GM12878 (cell line): ENCODE results near the gene STXBP1.

Experiments used
- ELK1 ChIP-seq: IDR thresholded peaks from 2 replicates; pipeline ENCODE4 v1.6.1; 2012; ENCODE audit warnings: low read depth, low read length, improper control_type of control experiment
- JUNB ChIP-seq: IDR thresholded peaks from 2 replicates; pipeline ENCODE4 v1.6.1; 2016; ENCODE audit warnings: antibody characterized with exemption, mild to moderate bottlenecking
- NR2F1 ChIP-seq: fragments of 450-650 bp; conservative IDR thresholded peaks from 2 replicates; pipeline ENCODE4 v1.6.1; 2017; ENCODE audit warnings: mild to moderate bottlenecking
- RAD21 ChIP-seq: IDR thresholded peaks from 2 replicates; pipeline ENCODE4 v1.6.1; 2011; ENCODE audit warnings: mild to moderate bottlenecking, low read depth, low read length, moderate library complexity; ENCODE audit not compliant: insufficient read depth
- RB1 ChIP-seq: fragments of 450-650 bp; formaldehyde crosslinking; IDR thresholded peaks from 2 replicates; pipeline ENCODE4 v1.6.1; 2017; ENCODE audit warnings: mild to moderate bottlenecking, borderline replicate concordance
- REST ChIP-seq: IDR thresholded peaks from 2 replicates; pipeline ENCODE4 v1.6.1; 2012; ENCODE audit warnings: mild to moderate bottlenecking, low read depth, low read length
- TF ChIP-seq, protein P1 (sequence below): IDR thresholded peaks from 2 replicates; pipeline ENCODE4 v1.6.1; 2012; ENCODE audit warnings: low read depth, low read length, improper control_type of control experiment
- TF ChIP-seq, protein P2 (sequence below): fragments of 450-650 bp; formaldehyde crosslinking; IDR thresholded peaks from 2 replicates; pipeline ENCODE4 v1.4.0; 2020; ENCODE audit warnings: mild to moderate bottlenecking, moderate library complexity
- TF ChIP-seq, protein P3 (sequence below), 3 experiments: IDR thresholded peaks in 2 of 3; conservative IDR thresholded peaks in 1 of 3; 2 replicates each; pipeline ENCODE4 v1.5.1; 2011; ENCODE audit warnings: low read depth in 3 of 3, low read length in 3 of 3, mild to moderate bottlenecking in 3 of 3, control low read depth in 2 of 3, moderate library complexity in 2 of 3, inconsistent platforms in 1 of 3, mixed read lengths in 1 of 3; ENCODE audit not compliant: control insufficient read depth in 2 of 3, insufficient read depth in 1 of 3; ENCODE audit errors: extremely low read depth in 1 of 3

GRCh38 chr9:127714020-127714750 is 102.1 kb downstream of the STXBP1 start:
- no peak for TF ChIP-seq JUNB
- TF ChIP-seq, protein P1, sequence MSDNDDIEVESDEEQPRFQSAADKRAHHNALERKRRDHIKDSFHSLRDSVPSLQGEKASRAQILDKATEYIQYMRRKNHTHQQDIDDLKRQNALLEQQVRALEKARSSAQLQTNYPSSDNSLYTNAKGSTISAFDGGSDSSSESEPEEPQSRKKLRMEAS = no peak
- TF ChIP-seq, protein P2, sequence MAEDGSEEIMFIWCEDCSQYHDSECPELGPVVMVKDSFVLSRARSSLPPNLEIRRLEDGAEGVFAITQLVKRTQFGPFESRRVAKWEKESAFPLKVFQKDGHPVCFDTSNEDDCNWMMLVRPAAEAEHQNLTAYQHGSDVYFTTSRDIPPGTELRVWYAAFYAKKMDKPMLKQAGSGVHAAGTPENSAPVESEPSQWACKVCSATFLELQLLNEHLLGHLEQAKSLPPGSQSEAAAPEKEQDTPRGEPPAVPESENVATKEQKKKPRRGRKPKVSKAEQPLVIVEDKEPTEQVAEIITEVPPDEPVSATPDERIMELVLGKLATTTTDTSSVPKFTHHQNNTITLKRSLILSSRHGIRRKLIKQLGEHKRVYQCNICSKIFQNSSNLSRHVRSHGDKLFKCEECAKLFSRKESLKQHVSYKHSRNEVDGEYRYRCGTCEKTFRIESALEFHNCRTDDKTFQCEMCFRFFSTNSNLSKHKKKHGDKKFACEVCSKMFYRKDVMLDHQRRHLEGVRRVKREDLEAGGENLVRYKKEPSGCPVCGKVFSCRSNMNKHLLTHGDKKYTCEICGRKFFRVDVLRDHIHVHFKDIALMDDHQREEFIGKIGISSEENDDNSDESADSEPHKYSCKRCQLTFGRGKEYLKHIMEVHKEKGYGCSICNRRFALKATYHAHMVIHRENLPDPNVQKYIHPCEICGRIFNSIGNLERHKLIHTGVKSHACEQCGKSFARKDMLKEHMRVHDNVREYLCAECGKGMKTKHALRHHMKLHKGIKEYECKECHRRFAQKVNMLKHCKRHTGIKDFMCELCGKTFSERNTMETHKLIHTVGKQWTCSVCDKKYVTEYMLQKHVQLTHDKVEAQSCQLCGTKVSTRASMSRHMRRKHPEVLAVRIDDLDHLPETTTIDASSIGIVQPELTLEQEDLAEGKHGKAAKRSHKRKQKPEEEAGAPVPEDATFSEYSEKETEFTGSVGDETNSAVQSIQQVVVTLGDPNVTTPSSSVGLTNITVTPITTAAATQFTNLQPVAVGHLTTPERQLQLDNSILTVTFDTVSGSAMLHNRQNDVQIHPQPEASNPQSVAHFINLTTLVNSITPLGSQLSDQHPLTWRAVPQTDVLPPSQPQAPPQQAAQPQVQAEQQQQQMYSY (CRISPR knock-in tag) = no peak
- TF ChIP-seq, protein P3, sequence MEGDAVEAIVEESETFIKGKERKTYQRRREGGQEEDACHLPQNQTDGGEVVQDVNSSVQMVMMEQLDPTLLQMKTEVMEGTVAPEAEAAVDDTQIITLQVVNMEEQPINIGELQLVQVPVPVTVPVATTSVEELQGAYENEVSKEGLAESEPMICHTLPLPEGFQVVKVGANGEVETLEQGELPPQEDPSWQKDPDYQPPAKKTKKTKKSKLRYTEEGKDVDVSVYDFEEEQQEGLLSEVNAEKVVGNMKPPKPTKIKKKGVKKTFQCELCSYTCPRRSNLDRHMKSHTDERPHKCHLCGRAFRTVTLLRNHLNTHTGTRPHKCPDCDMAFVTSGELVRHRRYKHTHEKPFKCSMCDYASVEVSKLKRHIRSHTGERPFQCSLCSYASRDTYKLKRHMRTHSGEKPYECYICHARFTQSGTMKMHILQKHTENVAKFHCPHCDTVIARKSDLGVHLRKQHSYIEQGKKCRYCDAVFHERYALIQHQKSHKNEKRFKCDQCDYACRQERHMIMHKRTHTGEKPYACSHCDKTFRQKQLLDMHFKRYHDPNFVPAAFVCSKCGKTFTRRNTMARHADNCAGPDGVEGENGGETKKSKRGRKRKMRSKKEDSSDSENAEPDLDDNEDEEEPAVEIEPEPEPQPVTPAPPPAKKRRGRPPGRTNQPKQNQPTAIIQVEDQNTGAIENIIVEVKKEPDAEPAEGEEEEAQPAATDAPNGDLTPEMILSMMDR (IDR thresholded peaks at IDR 0.05 in 2 of 3, conservative IDR thresholded peaks at IDR 0.05 in 1 of 3; ENCODE audit: control insufficient read depth in 2 of 3, extremely low read depth in 1 of 3, insufficient read depth in 1 of 3, low read depth in 3 of 3, low read length in 3 of 3) = no peak
- TF ChIP-seq RAD21 = no peak
- TF ChIP-seq RB1 = no peak
- TF ChIP-seq ELK1 = no peak
- TF ChIP-seq NR2F1 = no peak
- no peak for TF ChIP-seq REST
